ENCODE measurements around the gene INSIG1. TPM values are rescaled to one million over a fixed set of nuclear protein-coding genes. Genes with fewer than 3 reads are reported as not detected.

The INSIG1 gene
- total RNA-seq, 1 donor from 2014 or later, result 55.7 TPM

DNA sequence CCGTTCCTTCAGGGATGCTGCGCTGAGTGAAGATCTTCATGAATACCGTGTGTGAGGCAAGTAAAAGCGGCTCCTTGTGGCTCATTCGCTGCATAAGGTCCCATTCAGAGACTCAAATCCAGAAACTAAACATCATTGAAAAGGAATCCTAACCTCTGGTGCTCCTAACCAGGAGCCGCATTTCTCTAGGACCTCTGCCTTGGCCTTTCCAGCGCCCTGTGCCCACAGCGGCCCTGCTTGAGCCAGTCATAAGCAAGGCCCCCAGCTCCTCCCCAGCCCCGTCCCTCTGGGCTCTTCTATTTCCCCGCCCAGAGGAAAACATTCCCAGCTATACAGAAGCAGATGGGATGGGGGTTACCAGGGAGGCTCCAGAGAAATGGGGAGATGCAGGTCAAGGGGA lies 42.6 kb upstream of the INSIG1 start:
- peaks cover 28% of the 10 kb centered on the region for H3K27me3 Mint-ChIP-seq (ENCODE audit: low read depth, unreplicated experiment)
- peaks cover 15% of the 10 kb centered on the region for H3K4me1 Mint-ChIP-seq (ENCODE audit: low read depth, unreplicated experiment)
- no peaks in the 10 kb centered on the region for H3K9me3 ChIP-seq (ENCODE audit: insufficient read depth, low read depth, low read length)

DNA sequence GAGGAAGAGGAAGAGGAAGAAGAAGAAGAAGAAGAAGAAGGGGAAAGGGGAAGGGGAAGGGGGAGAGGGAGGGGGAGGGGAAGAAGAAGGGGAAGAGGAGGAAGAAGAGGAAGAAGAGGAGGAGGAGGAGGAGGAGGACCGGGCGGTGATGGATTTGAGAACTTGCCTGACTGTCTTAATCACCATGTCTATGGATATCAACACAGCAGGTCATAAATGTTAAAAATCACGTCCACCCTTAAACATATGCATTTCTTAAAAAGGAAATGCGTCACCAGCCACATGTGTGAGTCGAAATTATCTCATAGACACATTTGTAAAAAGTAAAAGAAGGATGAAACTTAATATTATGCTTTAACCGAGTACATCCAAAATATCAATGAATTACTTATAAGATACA lies 42.1 kb upstream of the INSIG1 start:
- TF ChIP-seq EZH2 (IDR thresholded peaks at IDR 0.05; ENCODE audit: insufficient read depth, low read length) (no peak), CTCF (IDR thresholded peaks at IDR 0.05; ENCODE audit: insufficient read depth, low read depth, low read length) (no peak)
- H3K36me3 ChIP-seq (ENCODE audit: insufficient read depth, low read length), result no peaks in the 10 kb centered on the region
- peaks cover 28% of the 10 kb centered on the region for H3K27me3 Mint-ChIP-seq (ENCODE audit: low read depth, unreplicated experiment)
- no peak overlapping the region for H2AFZ ChIP-seq (ENCODE audit: low read depth, low read length)
- H3K27ac Mint-ChIP-seq (ENCODE audit: unreplicated experiment), result no peak overlapping the region
- H3K9me3 ChIP-seq (ENCODE audit: insufficient read depth, low read depth, low read length), result no peaks in the 10 kb centered on the region
- H3K4me1 ChIP-seq (ENCODE audit: insufficient read depth, low read length), result peaks cover 22% of the 10 kb centered on the region
- no peaks in the 10 kb centered on the region for H3K36me3 Mint-ChIP-seq (ENCODE audit: low read depth, unreplicated experiment)
- no peak overlapping the region for H3K27ac ChIP-seq (ENCODE audit: low read depth, low read length)
- peaks cover 15% of the 10 kb centered on the region for H3K4me1 Mint-ChIP-seq (ENCODE audit: low read depth, unreplicated experiment)
- no peaks in the 10 kb centered on the region for H3K79me2 ChIP-seq (ENCODE audit: insufficient read depth, low read length)
- FAIRE-seq, result no peak
- no peak overlapping the region for H3K4me2 ChIP-seq (ENCODE audit: low read length)
- H3K27me3 ChIP-seq (ENCODE audit: insufficient read depth, low read length), result no peaks in the 10 kb centered on the region
- peaks cover 3% of the 10 kb centered on the region for H3K9me3 Mint-ChIP-seq (ENCODE audit: unreplicated experiment)
- no peak for DNase-seq (ENCODE audit: low read depth)
- no peak overlapping the region for H3K4me3 ChIP-seq (ENCODE audit: insufficient read depth, low read depth, low read length)
- H3K4me3 Mint-ChIP-seq (ENCODE audit: unreplicated experiment), result no peak overlapping the region
- no peak overlapping the region for H3K9ac ChIP-seq (ENCODE audit: low read length)
- no peaks in the 10 kb centered on the region for H4K20me1 ChIP-seq (ENCODE audit: insufficient read depth, low read length)

More for the DNA sequence above, 42.6 kb upstream of the INSIG1 start:
- no peaks in the 10 kb centered on the region for H4K20me1 ChIP-seq (ENCODE audit: insufficient read depth, low read length)
- no peak overlapping the region for H3K4me3 Mint-ChIP-seq (ENCODE audit: unreplicated experiment)
- H2AFZ ChIP-seq (ENCODE audit: low read depth, low read length), result no peak overlapping the region
- peaks cover 3% of the 10 kb centered on the region for H3K9me3 Mint-ChIP-seq (ENCODE audit: unreplicated experiment)
- TF ChIP-seq EZH2 (IDR thresholded peaks at IDR 0.05; ENCODE audit: insufficient read depth, low read length) (no peak), CTCF (IDR thresholded peaks at IDR 0.05; ENCODE audit: insufficient read depth, low read depth, low read length) (no peak)
- H3K27me3 ChIP-seq (ENCODE audit: insufficient read depth, low read length), result no peaks in the 10 kb centered on the region
- no peak overlapping the region for H3K27ac ChIP-seq (ENCODE audit: low read depth, low read length)
- H3K4me2 ChIP-seq (ENCODE audit: low read length), result no peak overlapping the region
- no peaks in the 10 kb centered on the region for H3K36me3 Mint-ChIP-seq (ENCODE audit: low read depth, unreplicated experiment)
- H3K79me2 ChIP-seq (ENCODE audit: insufficient read depth, low read length), result no peaks in the 10 kb centered on the region
- H3K4me3 ChIP-seq (ENCODE audit: insufficient read depth, low read depth, low read length), result no peak overlapping the region
- H3K4me1 ChIP-seq (ENCODE audit: insufficient read depth, low read length), result peaks cover 22% of the 10 kb centered on the region
- no peak overlapping the region for H3K9ac ChIP-seq (ENCODE audit: low read length)
- no peak for FAIRE-seq
- no peak for DNase-seq (ENCODE audit: low read depth)
- no peak overlapping the region for H3K27ac Mint-ChIP-seq (ENCODE audit: unreplicated experiment)
- no peaks in the 10 kb centered on the region for H3K36me3 ChIP-seq (ENCODE audit: insufficient read depth, low read length)

DNA sequence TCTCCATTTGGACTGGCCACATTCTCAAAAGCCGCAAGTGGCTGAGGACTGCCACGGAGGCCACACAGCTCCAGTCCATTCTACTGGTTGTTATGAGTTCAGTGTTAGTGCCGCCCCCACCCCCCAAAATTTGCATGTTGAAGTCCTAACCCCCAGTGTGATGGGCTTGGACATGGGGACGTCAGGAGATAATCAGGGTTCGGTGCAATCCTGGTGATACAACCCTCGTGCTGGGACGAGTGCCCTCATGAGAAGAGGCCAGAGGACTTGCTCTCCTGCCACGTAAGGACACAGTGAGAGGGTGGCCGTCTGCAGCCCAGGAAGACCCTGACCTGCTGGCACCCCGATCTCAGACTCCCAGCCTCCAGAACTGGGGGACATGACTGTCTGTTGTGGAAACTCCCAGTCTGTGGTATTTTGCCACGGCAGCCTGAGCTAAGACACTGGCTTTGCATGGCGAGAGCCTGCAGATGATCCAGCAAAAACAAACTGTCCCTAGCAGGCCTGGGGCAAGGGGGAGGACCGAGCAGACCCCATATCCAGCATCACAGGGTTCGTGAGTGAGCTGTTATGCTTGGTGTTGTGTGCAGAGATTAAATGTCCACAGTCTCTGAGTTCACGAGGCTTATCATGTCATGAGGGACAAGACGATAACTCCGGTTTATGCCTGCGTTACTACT lies 41.5 kb upstream of the INSIG1 start:
- H3K79me2 ChIP-seq (ENCODE audit: insufficient read depth, low read length), result no peaks in the 10 kb centered on the region
- Mint-ChIP-seq H3K4me1 (ENCODE audit: low read depth, unreplicated experiment) (peaks cover 15% of the 10 kb centered on the region), H3K36me3 (ENCODE audit: low read depth, unreplicated experiment) (no peaks in the 10 kb centered on the region), H3K27ac (ENCODE audit: unreplicated experiment) (no peak overlapping the region), H3K4me3 (ENCODE audit: unreplicated experiment) (no peak overlapping the region), H3K27me3 (ENCODE audit: low read depth, unreplicated experiment) (peaks cover 25% of the 10 kb centered on the region), H3K9me3 (ENCODE audit: unreplicated experiment) (peaks cover 3% of the 10 kb centered on the region)
- FAIRE-seq (no peak), DNase-seq (ENCODE audit: low read depth) (no peak)
- TF ChIP-seq CTCF (IDR thresholded peaks at IDR 0.05; ENCODE audit: insufficient read depth, low read depth, low read length), result no peak
- H3K9me3 ChIP-seq (ENCODE audit: insufficient read depth, low read depth, low read length), result no peaks in the 10 kb centered on the region
- H3K4me2 ChIP-seq (ENCODE audit: low read length), result no peak overlapping the region
- no peak overlapping the region for H2AFZ ChIP-seq (ENCODE audit: low read depth, low read length)
- H3K9ac ChIP-seq (ENCODE audit: low read length), result no peak overlapping the region
- no peak overlapping the region for H3K4me3 ChIP-seq (ENCODE audit: insufficient read depth, low read depth, low read length)
- no peak overlapping the region for H3K27ac ChIP-seq (ENCODE audit: low read depth, low read length)
- H4K20me1 ChIP-seq (ENCODE audit: insufficient read depth, low read length), result no peaks in the 10 kb centered on the region
- H3K27me3 ChIP-seq (ENCODE audit: insufficient read depth, low read length), result no peaks in the 10 kb centered on the region
- no peaks in the 10 kb centered on the region for H3K36me3 ChIP-seq (ENCODE audit: insufficient read depth, low read length)
- H3K4me1 ChIP-seq (ENCODE audit: insufficient read depth, low read length), result peaks cover 22% of the 10 kb centered on the region

Measured in astrocyte (in vitro differentiated cells and primary cell).